SK-N-MC (cell line): ENCODE results near the gene SHB.

Source experiments
- EZH2 ChIP-seq: fragments of 200-600 bp; sonication (generic); IDR thresholded peaks from one replicate; pipeline ENCODE4 v1.6.1; 2017; ENCODE audit warnings: antibody characterized with exemption
- FOXP2 ChIP-seq: optimal IDR thresholded peaks from 2 replicates; pipeline ENCODE3; 2011; ENCODE audit warnings: mild to moderate bottlenecking, moderate library complexity; ENCODE audit not compliant: insufficient read depth; ENCODE audit errors: extremely low read length, control extremely low read depth
- POLR2AphosphoS5 ChIP-seq: IDR thresholded peaks from 2 replicates; pipeline ENCODE4 v1.6.1; 2012; ENCODE audit warnings: mild to moderate bottlenecking, low read depth, low read length, borderline replicate concordance

- TF ChIP-seq EZH2 (no peak), POLR2AphosphoS5 (no peak), FOXP2 (no peak)
Observed at GRCh38 chr9:37917313-37917731, 151.7 kb downstream of the SHB start.
